Neuronal stem cell (in vitro differentiated cells): ENCODE results near the gene SOX12.

Experiments used
- DNase-seq: peaks from one replicate; pipeline ENCODE4 v3.0.0-alpha.2; 2013; ENCODE audit warnings: low spot score
- H2AFZ ChIP-seq: one replicate; pipeline ENCODE4 v1.6.1; 2013; ENCODE audit warnings: mild to moderate bottlenecking, low read length, inconsistent platforms
- H2AK5ac ChIP-seq: 2 replicates; pipeline ENCODE4 v1.6.1; 2013; ENCODE audit warnings: low read depth, mild to moderate bottlenecking, inconsistent platforms, low read length, moderate library complexity, mixed read lengths
- H2BK120ac ChIP-seq: 2 replicates; pipeline ENCODE4 v1.6.1; 2013; ENCODE audit warnings: low read depth, mild to moderate bottlenecking, inconsistent platforms, low read length, moderate library complexity, mixed read lengths
- H2BK12ac ChIP-seq: one replicate; pipeline ENCODE4 v1.6.1; 2013; ENCODE audit warnings: low read length, inconsistent platforms
- H2BK15ac ChIP-seq: 2 replicates; pipeline ENCODE4 v1.6.1; 2013; ENCODE audit warnings: mild to moderate bottlenecking, low read length, inconsistent platforms, mixed read lengths
- H2BK5ac ChIP-seq: one replicate; pipeline ENCODE4 v1.6.1; 2013; ENCODE audit warnings: inconsistent platforms, mild to moderate bottlenecking, low read length, moderate library complexity
- H3K14ac ChIP-seq: one replicate; pipeline ENCODE4 v1.6.1; 2013; ENCODE audit warnings: low read length, inconsistent platforms
- H3K18ac ChIP-seq: 2 replicates; pipeline ENCODE4 v1.6.1; 2013; ENCODE audit warnings: low read length, inconsistent platforms
- H3K23ac ChIP-seq: 2 replicates; pipeline ENCODE4 v1.6.1; 2013; ENCODE audit warnings: low read depth, mild to moderate bottlenecking, mixed read lengths, low read length, inconsistent platforms; ENCODE audit not compliant: poor library complexity
- H3K27ac ChIP-seq: replicated peaks from 3 replicates; pipeline ENCODE4 v1.5.1; 2013; ENCODE audit warnings: low read length, inconsistent platforms
- H3K27me3 ChIP-seq, 3 experiments: 2 replicates each; pipeline ENCODE4 v1.6.1; 2013; ENCODE audit warnings: low read length in 3 of 3, mild to moderate bottlenecking in 2 of 3, inconsistent platforms in 1 of 3, low read depth in 1 of 3, mixed read lengths in 1 of 3, moderate library complexity in 1 of 3; ENCODE audit not compliant: control insufficient read depth in 3 of 3, insufficient read depth in 3 of 3
- H3K36me3 ChIP-seq, 2 donors: replicated peaks in 1 of 2; 2 replicates each; pipeline ENCODE4 v1.6.1; 2013; ENCODE audit warnings: low read length in 2 of 2; ENCODE audit not compliant: control insufficient read depth in 2 of 2, insufficient read depth in 2 of 2
- H3K4ac ChIP-seq: 2 replicates; pipeline ENCODE4 v1.6.1; 2013; ENCODE audit warnings: inconsistent platforms, mild to moderate bottlenecking, low read length, moderate library complexity
- H3K4me1 ChIP-seq, 2 donors: 1 replicate in 1 of 2; 2 replicates in 1 of 2; pipeline ENCODE4 v1.6.1; 2013; ENCODE audit warnings: low read length in 2 of 2, low read depth in 1 of 2; ENCODE audit not compliant: control insufficient read depth in 2 of 2, insufficient read depth in 1 of 2
- H3K4me2 ChIP-seq: one replicate; pipeline ENCODE4 v1.6.1; 2013; ENCODE audit warnings: mild to moderate bottlenecking, low read length, inconsistent platforms; ENCODE audit not compliant: insufficient read depth, poor library complexity, severe bottlenecking
- H3K4me3 ChIP-seq, 2 donors: 2 replicates each; pipeline ENCODE4 v1.5.1; 2013; ENCODE audit warnings: low read length in 2 of 2, mild to moderate bottlenecking in 2 of 2, inconsistent platforms in 1 of 2, moderate library complexity in 1 of 2
- H3K79me1 ChIP-seq: one replicate; pipeline ENCODE4 v1.6.1; 2013; ENCODE audit warnings: low read depth, mild to moderate bottlenecking, inconsistent platforms, low read length, moderate library complexity
- H3K9ac ChIP-seq: one replicate; pipeline ENCODE4 v1.6.1; 2013; ENCODE audit warnings: mild to moderate bottlenecking, low read depth, low read length, inconsistent platforms; ENCODE audit not compliant: poor library complexity
- H3K9me3 ChIP-seq, 2 donors: replicated peaks in 1 of 2; 2 replicates each; pipeline versions ENCODE3 to v1.6.1; 2013; ENCODE audit warnings: low read length in 2 of 2, mild to moderate bottlenecking in 2 of 2, inconsistent platforms in 1 of 2, low read depth in 1 of 2, mixed read lengths in 1 of 2, moderate library complexity in 1 of 2; ENCODE audit not compliant: control insufficient read depth in 2 of 2, insufficient read depth in 1 of 2
- H4K8ac ChIP-seq: one replicate; pipeline ENCODE4 v1.6.1; 2013; ENCODE audit warnings: low read depth, mild to moderate bottlenecking, inconsistent platforms, low read length, moderate library complexity
- H4K91ac ChIP-seq: one replicate; pipeline ENCODE4 v1.6.1; 2013; ENCODE audit warnings: low read length, low read depth, mild to moderate bottlenecking, inconsistent platforms; ENCODE audit not compliant: poor library complexity
- WGBS, 2 donors: extraction: QIAGEN DNeasy Blood & Tissue Kit; methylation state at CpG; one replicate each; pipeline ENCODE4 v1.1.7; 2013; ENCODE audit warnings: missing lambda C conversion rate in 2 of 2, mixed read lengths in 1 of 2; ENCODE audit not compliant: insufficient read length in 2 of 2, insufficient replicate concordance in 1 of 2; ENCODE audit errors: extremely low coverage in 2 of 2; 5-methylcytosine and 5-hydroxymethylcytosine counted together

SOX12 gene

DNA sequence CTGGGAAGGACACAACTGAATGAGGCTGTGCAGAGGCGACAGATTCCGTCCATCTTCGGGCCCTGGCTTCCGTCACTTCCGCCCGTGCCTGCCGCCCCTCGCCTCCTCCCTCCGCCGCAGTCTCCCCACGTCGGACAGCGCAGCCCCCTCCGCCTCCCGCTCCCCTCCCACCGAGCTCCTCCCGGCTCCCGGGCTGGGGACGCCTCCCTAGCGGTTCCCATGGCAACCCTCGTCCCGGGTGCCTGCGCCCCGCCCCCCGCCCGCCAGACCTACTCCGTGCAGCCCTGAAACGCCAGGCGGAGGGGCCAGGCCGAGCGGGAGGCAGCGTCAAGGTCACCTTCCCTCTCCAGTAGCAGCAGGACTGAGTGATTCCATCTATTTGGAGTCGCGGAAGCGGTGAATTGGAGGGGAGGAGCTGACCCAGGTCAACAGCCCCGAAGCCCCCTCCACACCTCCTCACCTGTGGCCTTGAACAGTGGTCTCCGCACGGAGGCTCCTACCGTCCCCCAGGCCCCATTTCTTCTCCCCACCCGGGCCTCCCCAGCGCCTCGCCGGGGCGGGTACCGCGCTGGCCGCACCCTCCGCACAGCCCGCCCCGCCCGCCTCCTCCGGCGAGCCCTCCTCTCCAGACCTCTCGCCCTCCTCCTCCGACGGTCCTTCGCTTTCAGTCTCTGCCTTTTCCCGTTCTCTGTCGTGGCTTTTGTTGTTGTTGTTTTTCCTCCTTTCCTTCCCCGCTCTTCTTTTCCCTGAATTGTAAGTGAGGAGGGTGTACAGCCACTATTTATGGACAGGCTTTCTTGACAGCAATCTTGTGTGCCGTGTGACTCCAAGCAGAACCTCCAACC is 22.5 kb downstream of the SOX12 start:
- H3K23ac ChIP-seq = peak overlapping the region; percentile 98
- H3K9ac ChIP-seq = peak overlapping the region; percentile 87
- peak overlapping the region; percentile 93 for H3K4me2 ChIP-seq
- H3K4me3 ChIP-seq = peak overlapping the region; percentile 79 to 99
- H2BK120ac ChIP-seq = no peak overlapping the region
- peaks cover 0 to 3% (median 0%) of the 10 kb centered on the region in 3 experiments for H3K27me3 ChIP-seq
- peaks cover 8 to 11% of the 10 kb centered on the region in 2 donors for H3K4me1 ChIP-seq
- no peak overlapping the region for H4K8ac ChIP-seq
- H2BK15ac ChIP-seq = peak overlapping the region; percentile 24
- no peaks in the 10 kb centered on the region for H3K9me3 ChIP-seq
- H2AK5ac ChIP-seq = peak overlapping the region; percentile 60
- peak; percentile 94 for DNase-seq
- no peak overlapping the region for H4K91ac ChIP-seq
- peak overlapping the region; percentile 42 for H3K14ac ChIP-seq
- H3K18ac ChIP-seq = peak overlapping the region; percentile 95
- peaks cover 2% of the 10 kb centered on the region for H3K79me1 ChIP-seq
- H2BK5ac ChIP-seq = peak overlapping the region; percentile 90
- no peak overlapping the region for H3K4ac ChIP-seq
- peak overlapping the region; percentile 94 for H2AFZ ChIP-seq
- H3K27ac ChIP-seq = peak overlapping the region; percentile 87
- peaks cover 6 to 19% of the 10 kb centered on the region in 2 donors for H3K36me3 ChIP-seq
- no CpG with 5 or more reads among the region's 61 CpGs for WGBS, 2 donors
- no peak overlapping the region for H2BK12ac ChIP-seq

DNA sequence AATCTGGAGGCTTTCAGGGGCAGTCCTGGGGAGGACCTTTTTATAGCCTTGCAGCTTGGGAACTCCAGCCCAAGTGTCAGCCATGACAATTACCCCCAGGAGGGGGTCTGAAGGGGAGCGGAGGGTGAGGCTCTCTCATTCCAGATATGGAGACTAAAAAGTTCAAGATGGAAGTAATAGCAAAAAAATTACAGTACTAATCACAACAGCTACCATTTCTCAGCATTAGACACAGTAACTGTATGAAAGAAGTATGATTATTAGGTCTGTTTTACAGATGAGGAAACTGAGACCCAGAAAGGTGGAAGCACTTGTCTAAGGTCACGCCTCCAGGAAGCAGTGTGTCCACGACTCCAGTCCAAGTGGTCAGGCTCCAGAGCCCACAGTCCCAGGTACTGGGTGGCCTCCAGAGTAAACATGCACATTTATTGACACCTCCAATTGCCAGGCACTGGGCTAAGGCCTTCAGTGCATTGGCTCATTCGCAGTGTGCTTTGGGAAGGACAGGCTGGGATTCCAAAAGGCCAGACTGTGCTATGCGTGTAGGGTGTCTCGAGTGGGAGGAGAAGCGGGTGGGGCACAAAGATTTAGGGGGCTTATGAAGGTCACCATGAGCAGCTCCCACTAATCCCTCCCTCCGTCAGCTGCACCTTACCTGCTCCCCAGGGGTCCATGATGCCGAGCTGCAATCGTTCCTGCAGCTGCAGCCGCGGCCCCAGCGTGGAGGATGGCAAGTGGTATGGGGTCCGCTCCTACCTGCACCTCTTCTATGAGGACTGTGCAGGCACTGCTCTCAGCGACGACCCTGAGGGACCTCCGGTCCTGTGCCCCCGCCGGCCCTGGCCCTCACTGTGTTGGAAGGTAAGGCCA is 23.9 kb downstream of the SOX12 start:
- Histone ChIP-seq H4K8ac (no peak overlapping the region), H2BK5ac (peak overlapping the region; percentile 77), H3K36me3 (peaks cover 6 to 30% of the 10 kb centered on the region in 2 donors), H4K91ac (no peak overlapping the region), H3K4me2 (no peak overlapping the region), H3K9me3 (no peaks in the 10 kb centered on the region), H3K14ac (peak overlapping the region; percentile 64), H3K9ac (peak overlapping the region; percentile 55), H3K4me3 (no peak overlapping the region), H3K4ac (no peak overlapping the region), H3K27me3 (peaks cover 0 to 3% (median 0%) of the 10 kb centered on the region in 3 experiments), H3K4me1 (peaks cover 8 to 11% of the 10 kb centered on the region in 2 donors), H3K27ac (no peak overlapping the region), H3K23ac (no peak overlapping the region), H2BK15ac (peak overlapping the region; percentile 73), H2BK120ac (no peak overlapping the region), H2AFZ (no peak overlapping the region), H3K18ac (no peak overlapping the region), H2AK5ac (no peak overlapping the region), H3K79me1 (peaks cover 2% of the 10 kb centered on the region), H2BK12ac (no peak overlapping the region)
- WGBS, 2 donors = no CpG with 5 or more reads among the region's 19 CpGs
- no peak for DNase-seq

DNA sequence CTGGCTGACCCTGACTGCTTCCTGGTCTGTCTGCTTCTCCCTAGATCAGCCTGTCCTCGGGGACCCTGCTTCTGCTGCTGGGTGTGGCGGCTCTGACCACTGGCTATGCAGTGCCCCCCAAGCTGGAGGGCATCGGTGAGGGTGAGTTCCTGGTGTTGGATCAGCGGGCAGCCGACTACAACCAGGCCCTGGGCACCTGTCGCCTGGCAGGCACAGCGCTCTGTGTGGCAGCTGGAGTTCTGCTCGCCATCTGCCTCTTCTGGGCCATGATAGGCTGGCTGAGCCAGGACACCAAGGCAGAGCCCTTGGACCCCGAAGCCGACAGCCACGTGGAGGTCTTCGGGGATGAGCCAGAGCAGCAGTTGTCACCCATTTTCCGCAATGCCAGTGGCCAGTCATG is 27.8 kb downstream of the SOX12 start:
- H4K8ac ChIP-seq = no peak overlapping the region
- H2BK120ac ChIP-seq = no peak overlapping the region
- no peak overlapping the region for H3K4me2 ChIP-seq
- no peak overlapping the region for H3K18ac ChIP-seq
- no peak overlapping the region for H2BK15ac ChIP-seq
- no peak overlapping the region for H3K27ac ChIP-seq
- H2AFZ ChIP-seq = no peak overlapping the region
- no peak overlapping the region for H2BK5ac ChIP-seq
- no peak overlapping the region for H2BK12ac ChIP-seq
- H3K27me3 ChIP-seq = peaks cover 0 to 3% (median 0%) of the 10 kb centered on the region in 3 experiments
- H3K23ac ChIP-seq = no peak overlapping the region
- H3K4me1 ChIP-seq = peaks cover 4 to 8% of the 10 kb centered on the region in 2 donors
- H3K9ac ChIP-seq = peak overlapping the region; percentile 3
- H3K36me3 ChIP-seq = peaks cover 6 to 27% of the 10 kb centered on the region in 2 donors
- H3K79me1 ChIP-seq = peaks cover 2% of the 10 kb centered on the region
- no peaks in the 10 kb centered on the region for H3K9me3 ChIP-seq
- no peak for DNase-seq
- H2AK5ac ChIP-seq = no peak overlapping the region
- H4K91ac ChIP-seq = no peak overlapping the region
- H3K4me3 ChIP-seq = no peak overlapping the region
- no CpG with 5 or more reads among the region's 13 CpGs for WGBS, 2 donors
- no peak overlapping the region for H3K4ac ChIP-seq
- no peak overlapping the region for H3K14ac ChIP-seq
